Endothelial cell of umbilical vein (primary cell): ENCODE results near the gene ATP13A3. TPM values are rescaled to one million over a fixed set of nuclear protein-coding genes. Genes with fewer than 3 reads are reported as not detected.

Experiments used
- BruUV-seq: library from RNA; stranded (reverse); fragments of 400-500 nt; replicated peaks from 2 replicates; lab custom pipeline; 2021; lab: Mats Ljungman, UMichigan
- CTCF ChIA-PET: fragments of 300-600, 350-600 bp; sonication (Branson Sonifier 250); formaldehyde crosslinking; loops from one replicate; lab custom pipeline; 2021; ENCODE audit warnings: antibody characterized with exemption, inconsistent platforms; lab: Charles Lee
- POLR2A ChIA-PET: fragments of 300-600, 350-600 bp; sonication (Branson Sonifier 250); formaldehyde crosslinking; loops from one replicate; lab custom pipeline; 2021; ENCODE audit warnings: antibody characterized with exemption, inconsistent platforms; lab: Charles Lee
- DNase-seq: peaks from one replicate; pipeline ENCODE4 v3.0.0-alpha.2; 2011; ENCODE audit warnings: low read depth, low spot score
- FAIRE-seq: peaks from 2 replicates; lab custom pipeline; 2011; peaks lifted over from hg19 to GRCh38; lab: Jason Lieb, UNC
- H2AFZ ChIP-seq: 2 replicates; pipeline ENCODE4 v1.6.0; 2012; ENCODE audit warnings: low read depth, low read length, control low read depth, inconsistent platforms
- H3K27ac ChIP-seq: 2 replicates; pipeline ENCODE4 v1.5.1; 2011; ENCODE audit warnings: low read depth, mild to moderate bottlenecking, control low read depth, low read length, moderate library complexity; ENCODE audit not compliant: insufficient read depth
- H3K27me3 ChIP-seq, 2 experiments: 2 replicates each; pipeline versions ENCODE4 v1.6.0 to v1.6.1; 2011; ENCODE audit warnings: low read length in 2 of 2, mixed read lengths in 1 of 2; ENCODE audit not compliant: control insufficient read depth in 2 of 2, insufficient read depth in 2 of 2
- H3K36me3 ChIP-seq, 2 experiments: 2 replicates in 1 of 2; 3 replicates in 1 of 2; pipeline ENCODE4 v1.5.1; 2011; ENCODE audit warnings: low read length in 2 of 2, mild to moderate bottlenecking in 1 of 2, moderate library complexity in 1 of 2; ENCODE audit not compliant: control insufficient read depth in 2 of 2, insufficient read depth in 2 of 2; ENCODE audit errors: extremely low read depth in 1 of 2
- H3K4me1 ChIP-seq: 3 replicates; pipeline ENCODE4 v1.5.1; 2011; ENCODE audit warnings: mild to moderate bottlenecking, low read length; ENCODE audit not compliant: control insufficient read depth, insufficient read depth; ENCODE audit errors: extremely low read depth
- H3K4me2 ChIP-seq: 2 replicates; pipeline ENCODE4 v1.6.1; 2011; ENCODE audit warnings: low read length, control low read depth, mixed read lengths; ENCODE audit not compliant: insufficient read depth
- H3K4me3 ChIP-seq, 3 experiments: fragments of 200-600 bp in 1 of 3; sonication (generic), shearing (Covaris generic) in 1 of 3; replicated peaks in 1 of 3; 2 replicates each; pipeline ENCODE4 v1.5.1; 2011 to 2016; ENCODE audit warnings: control low read depth in 3 of 3, low read length in 3 of 3, mild to moderate bottlenecking in 2 of 3, inconsistent platforms in 1 of 3, low read depth in 1 of 3, moderate library complexity in 1 of 3; ENCODE audit not compliant: insufficient read depth in 1 of 3
- H3K79me2 ChIP-seq: 2 replicates; pipeline ENCODE4 v1.6.0; 2012; ENCODE audit warnings: low read length, inconsistent platforms; ENCODE audit not compliant: control insufficient read depth, insufficient read depth
- H3K9ac ChIP-seq: replicated peaks from 2 replicates; pipeline ENCODE3; 2011; ENCODE audit warnings: low read length, control low read depth; ENCODE audit not compliant: insufficient read depth; ENCODE audit errors: extremely low read depth
- H3K9me1 ChIP-seq: replicated peaks from 3 replicates; pipeline ENCODE4 v1.6.0; 2011; ENCODE audit warnings: mild to moderate bottlenecking, low read length; ENCODE audit not compliant: control insufficient read depth, insufficient read depth; ENCODE audit errors: extremely low read depth
- H3K9me3 ChIP-seq: replicated peaks from 2 replicates; pipeline ENCODE4 v1.5.1; 2012; ENCODE audit warnings: low read length, inconsistent platforms; ENCODE audit not compliant: control insufficient read depth, insufficient read depth
- H4K20me1 ChIP-seq: replicated peaks from 2 replicates; pipeline ENCODE3; 2011; ENCODE audit warnings: mild to moderate bottlenecking, low read length; ENCODE audit not compliant: control insufficient read depth, insufficient read depth; ENCODE audit errors: extremely low read depth
- EZH2 ChIP-seq: IDR thresholded peaks from 2 replicates; pipeline ENCODE4 v1.6.1; 2012; ENCODE audit warnings: borderline replicate concordance, low read depth, mild to moderate bottlenecking, moderate library complexity, low read length, inconsistent platforms; ENCODE audit not compliant: severe bottlenecking
- FOS ChIP-seq: IDR thresholded peaks from 2 replicates; pipeline ENCODE4 v1.6.1; 2011; ENCODE audit warnings: mild to moderate bottlenecking, low read length, moderate library complexity, borderline replicate concordance; ENCODE audit not compliant: insufficient read depth
- GATA2 ChIP-seq: IDR thresholded peaks from 2 replicates; pipeline ENCODE4 v1.7.0; 2011; ENCODE audit warnings: low read depth, mild to moderate bottlenecking, moderate library complexity, mixed read lengths, low read length; ENCODE audit not compliant: insufficient read length, insufficient read depth
- JUN ChIP-seq: IDR thresholded peaks from 2 replicates; pipeline ENCODE4 v1.6.1; 2011; ENCODE audit warnings: borderline replicate concordance, low read depth; ENCODE audit not compliant: insufficient read length, insufficient read depth
- POLR2A ChIP-seq: IDR thresholded peaks from 2 replicates; pipeline ENCODE4 v1.6.1; 2012; ENCODE audit warnings: low read depth, mild to moderate bottlenecking, control low read depth, low read length
- POLR2AphosphoS5 ChIP-seq: IDR thresholded peaks from 2 replicates; pipeline ENCODE4 v1.6.1; 2012; ENCODE audit warnings: low read depth, mild to moderate bottlenecking, control low read depth, low read length, moderate library complexity; ENCODE audit not compliant: insufficient read depth
- dilution Hi-C: fragments of 300-500 bp; cut with MboI; formaldehyde crosslinking; loops from one replicate; pipeline ENCODE4 v1.15.0; 2019; ENCODE audit warnings: low sequenced_read_pairs; ENCODE audit not compliant: extremely low pct_ligation_motif_present
- intact Hi-C: fragments of 100-400 bp; cut with micrococcal nuclease; formaldehyde crosslinking; loops from one replicate; pipeline ENCODE4 v1.10.0; 2022
- polyA plus RNA-seq, 4 experiments: library from polyadenylated mRNA; depleted of rRNA in 3 of 4; stranded (reverse) in 3 of 4; unstranded in 1 of 4; fragments of >200 nt; gene quantifications; 2 replicates each; pipeline versions ENCODE4 v1.2.1 to v1.2.3, GENCODE V29; 2011 to 2012; ENCODE audit warnings: missing spikeins in 1 of 4
- total RNA-seq: library from RNA; stranded (reverse); gene quantifications from 2 replicates; pipeline ENCODE4 v1.2.3, GENCODE V29; 2021
- TF ChIP-seq, protein P1 (sequence below), 2 donors: IDR thresholded peaks; 1 replicate in 1 of 2; 2 replicates in 1 of 2; pipeline ENCODE4 v1.5.1; 2011; ENCODE audit warnings: low read length in 2 of 2, mild to moderate bottlenecking in 2 of 2, moderate library complexity in 2 of 2, control low read depth in 1 of 2, inconsistent platforms in 1 of 2, low read depth in 1 of 2; ENCODE audit not compliant: insufficient read depth in 1 of 2; ENCODE audit errors: extremely low read depth in 1 of 2
- TF ChIP-seq, protein P2 (sequence below): IDR thresholded peaks from 2 replicates; pipeline ENCODE4 v1.6.1; 2011; ENCODE audit not compliant: insufficient read depth, insufficient read length

The ATP13A3 gene
- total and polyA plus RNA-seq, 2 donors (not counting 3 experiments of a cell fraction or from before 2014, with no cell fraction given): 12.0 to 59.0 TPM

- Histone ChIP-seq H3K4me2 (no peak overlapping the region), H3K36me3 (no peaks in the 10 kb centered on the region), H4K20me1 (no peaks in the 10 kb centered on the region), H2AFZ (no peak overlapping the region), H3K79me2 (peaks cover 76% of the 10 kb centered on the region), H3K9ac (no peak overlapping the region), H3K9me3 (no peaks in the 10 kb centered on the region), H3K27ac (no peak overlapping the region), H3K9me1 (no peaks in the 10 kb centered on the region), H3K27me3 (no peaks in the 10 kb centered on the region), H3K4me3 (no peak overlapping the region), H3K4me1 (peaks cover 8% of the 10 kb centered on the region)
- no peak for TF ChIP-seq GATA2
- dilution Hi-C loops (no loop called here), intact Hi-C loops (no loop called here)
- POLR2A ChIA-PET: no interaction called here
- DNase-seq (no peak), FAIRE-seq (no peak)
- CTCF ChIA-PET: interaction anchor here (0.9 to 3.2 kb wide), 7 partner anchors 9 to 126 kb away, joined by 3 to 21 read pairs (median 3); no protein-coding TSS in a partner anchor
- BruUV-seq: no TSS peak
Observed at GRCh38 chr3:194468086-194468485, 18.7 kb downstream of the ATP13A3 start.

GRCh38 chr3:194466761-194467356, 19.9 kb downstream of the ATP13A3 start:
- Histone ChIP-seq H3K36me3 (no peaks in the 10 kb centered on the region), H2AFZ (no peak overlapping the region), H3K9ac (no peak overlapping the region), H3K79me2 (peaks cover 74% of the 10 kb centered on the region), H3K4me2 (no peak overlapping the region), H4K20me1 (no peaks in the 10 kb centered on the region), H3K4me3 (no peak overlapping the region), H3K4me1 (peaks cover 8% of the 10 kb centered on the region), H3K9me3 (no peaks in the 10 kb centered on the region), H3K27me3 (no peaks in the 10 kb centered on the region), H3K27ac (no peak overlapping the region), H3K9me1 (no peaks in the 10 kb centered on the region)
- intact Hi-C loops (no loop called here), dilution Hi-C loops (no loop called here)
- no TSS peak for BruUV-seq
- no peak for DNase-seq
- FAIRE-seq: no peak
- ChIA-PET CTCF (interaction anchor here (0.7 to 3.2 kb wide), 8 partner anchors 9 to 127 kb away, joined by 3 to 21 read pairs (median 3); no protein-coding TSS in a partner anchor), POLR2A (no interaction called here)
- no peak for TF ChIP-seq EZH2
- TF ChIP-seq, protein P1, sequence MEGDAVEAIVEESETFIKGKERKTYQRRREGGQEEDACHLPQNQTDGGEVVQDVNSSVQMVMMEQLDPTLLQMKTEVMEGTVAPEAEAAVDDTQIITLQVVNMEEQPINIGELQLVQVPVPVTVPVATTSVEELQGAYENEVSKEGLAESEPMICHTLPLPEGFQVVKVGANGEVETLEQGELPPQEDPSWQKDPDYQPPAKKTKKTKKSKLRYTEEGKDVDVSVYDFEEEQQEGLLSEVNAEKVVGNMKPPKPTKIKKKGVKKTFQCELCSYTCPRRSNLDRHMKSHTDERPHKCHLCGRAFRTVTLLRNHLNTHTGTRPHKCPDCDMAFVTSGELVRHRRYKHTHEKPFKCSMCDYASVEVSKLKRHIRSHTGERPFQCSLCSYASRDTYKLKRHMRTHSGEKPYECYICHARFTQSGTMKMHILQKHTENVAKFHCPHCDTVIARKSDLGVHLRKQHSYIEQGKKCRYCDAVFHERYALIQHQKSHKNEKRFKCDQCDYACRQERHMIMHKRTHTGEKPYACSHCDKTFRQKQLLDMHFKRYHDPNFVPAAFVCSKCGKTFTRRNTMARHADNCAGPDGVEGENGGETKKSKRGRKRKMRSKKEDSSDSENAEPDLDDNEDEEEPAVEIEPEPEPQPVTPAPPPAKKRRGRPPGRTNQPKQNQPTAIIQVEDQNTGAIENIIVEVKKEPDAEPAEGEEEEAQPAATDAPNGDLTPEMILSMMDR (IDR thresholded peaks at IDR 0.05; ENCODE audit: extremely low read depth in 1 of 2, insufficient read depth in 1 of 2, low read depth in 1 of 2, low read length in 2 of 2): no peak
- no peak for TF ChIP-seq POLR2A
- TF ChIP-seq JUN: no peak
- TF ChIP-seq GATA2: no peak
- no peak for TF ChIP-seq FOS
- TF ChIP-seq, protein P2, sequence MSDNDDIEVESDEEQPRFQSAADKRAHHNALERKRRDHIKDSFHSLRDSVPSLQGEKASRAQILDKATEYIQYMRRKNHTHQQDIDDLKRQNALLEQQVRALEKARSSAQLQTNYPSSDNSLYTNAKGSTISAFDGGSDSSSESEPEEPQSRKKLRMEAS: no peak
- no peak for TF ChIP-seq POLR2AphosphoS5
